ENCODE measurements around the gene MSTN. TPM values are rescaled to one million over a fixed set of nuclear protein-coding genes. Genes with fewer than 3 reads are reported as not detected.
"Not testable (repeated sequence)": the region's sequence is repeated elsewhere in the genome, so short reads cannot be mapped to it uniquely, and the experiment has no call there.

MSTN gene
- total RNA-seq, 1 experiment from 2014 or later = 0.09 TPM

- peak; percentile 75 for DNase-seq (ENCODE audit: unreplicated experiment)
- POLR2A ChIA-PET = interaction anchor here (1.0 kb wide), 1 partner anchor 21 kb away, joined by 3 read pairs; no protein-coding TSS in a partner anchor
- H3K36me3 Mint-ChIP-seq (ENCODE audit: insufficient read depth, unreplicated experiment) = no peaks in the 10 kb centered on the region
- intact Hi-C loops (cut with micrococcal nuclease) = loop anchor here (1.0 kb wide), 2 partner anchors 46 to 363 kb away; partner anchors contain the start of gene ASNSD1
- H3K27me3 Mint-ChIP-seq (ENCODE audit: insufficient read depth, unreplicated experiment) = no peaks in the 10 kb centered on the region
- CTCF ChIA-PET = interaction anchor here (0.6 to 5.3 kb wide), 26 partner anchors 9 to 365 kb away, joined by 3 to 52 read pairs (median 4); partner anchors contain the start of gene OSGEPL1
- H3K9me3 Mint-ChIP-seq (ENCODE audit: unreplicated experiment) = no peaks in the 10 kb centered on the region
- no peaks in the 10 kb centered on the region for H3K4me1 Mint-ChIP-seq (ENCODE audit: insufficient read depth, unreplicated experiment)
- TF ChIP-seq, protein P1, sequence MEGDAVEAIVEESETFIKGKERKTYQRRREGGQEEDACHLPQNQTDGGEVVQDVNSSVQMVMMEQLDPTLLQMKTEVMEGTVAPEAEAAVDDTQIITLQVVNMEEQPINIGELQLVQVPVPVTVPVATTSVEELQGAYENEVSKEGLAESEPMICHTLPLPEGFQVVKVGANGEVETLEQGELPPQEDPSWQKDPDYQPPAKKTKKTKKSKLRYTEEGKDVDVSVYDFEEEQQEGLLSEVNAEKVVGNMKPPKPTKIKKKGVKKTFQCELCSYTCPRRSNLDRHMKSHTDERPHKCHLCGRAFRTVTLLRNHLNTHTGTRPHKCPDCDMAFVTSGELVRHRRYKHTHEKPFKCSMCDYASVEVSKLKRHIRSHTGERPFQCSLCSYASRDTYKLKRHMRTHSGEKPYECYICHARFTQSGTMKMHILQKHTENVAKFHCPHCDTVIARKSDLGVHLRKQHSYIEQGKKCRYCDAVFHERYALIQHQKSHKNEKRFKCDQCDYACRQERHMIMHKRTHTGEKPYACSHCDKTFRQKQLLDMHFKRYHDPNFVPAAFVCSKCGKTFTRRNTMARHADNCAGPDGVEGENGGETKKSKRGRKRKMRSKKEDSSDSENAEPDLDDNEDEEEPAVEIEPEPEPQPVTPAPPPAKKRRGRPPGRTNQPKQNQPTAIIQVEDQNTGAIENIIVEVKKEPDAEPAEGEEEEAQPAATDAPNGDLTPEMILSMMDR (IDR thresholded peaks at IDR 0.05; ENCODE audit: unreplicated experiment) = peak; percentile 33
- BruUV-seq (replicated peaks) = no TSS peak
- H3K27ac Mint-ChIP-seq (ENCODE audit: low read depth, unreplicated experiment) = no peak overlapping the region
- H3K4me3 Mint-ChIP-seq (ENCODE audit: unreplicated experiment) = no peak overlapping the region
These were observed 38.7 kb downstream of the MSTN start for GRCh38 chr2:190023860-190024259.

DNA sequence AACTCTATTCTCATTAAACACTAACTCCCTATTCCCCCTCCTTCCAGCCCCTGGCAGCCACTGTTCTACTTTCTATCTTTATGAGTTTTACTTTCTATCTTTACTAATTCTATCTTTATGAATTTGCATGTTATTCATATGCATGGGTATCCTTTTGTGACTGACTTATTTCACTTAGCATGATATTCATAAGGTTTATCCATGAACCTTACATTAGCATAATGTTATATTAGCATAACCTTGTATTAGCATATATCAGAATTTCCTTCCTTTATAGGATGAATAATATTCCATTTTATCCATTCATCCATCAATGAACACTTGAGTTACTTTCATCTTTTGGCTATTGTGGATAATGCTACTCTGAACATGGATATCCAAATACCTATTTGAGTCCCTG lies 41.8 kb downstream of the MSTN start:
- no peak for DNase-seq (ENCODE audit: unreplicated experiment)
- CTCF ChIA-PET = interaction anchor here (1.1 kb wide), 1 partner anchor 10 kb away, joined by 7 read pairs; no protein-coding TSS in a partner anchor
- intact Hi-C loops (cut with micrococcal nuclease) = no loop called here
- BruUV-seq (replicated peaks) = no TSS peak
- Mint-ChIP-seq H3K27me3 (ENCODE audit: insufficient read depth, unreplicated experiment) (no peaks in the 10 kb centered on the region), H3K36me3 (ENCODE audit: insufficient read depth, unreplicated experiment) (no peaks in the 10 kb centered on the region), H3K27ac (ENCODE audit: low read depth, unreplicated experiment) (no peak overlapping the region), H3K4me3 (ENCODE audit: unreplicated experiment) (no peak overlapping the region), H3K9me3 (ENCODE audit: unreplicated experiment) (peaks cover 27% of the 10 kb centered on the region), H3K4me1 (ENCODE audit: insufficient read depth, unreplicated experiment) (no peaks in the 10 kb centered on the region)
- POLR2A ChIA-PET = interaction anchor here (0.6 kb wide), 1 partner anchor 43 kb away, joined by 3 read pairs; no protein-coding TSS in a partner anchor
- TF ChIP-seq, protein P1 (IDR thresholded peaks at IDR 0.05; ENCODE audit: unreplicated experiment) = no peak

- no peak for DNase-seq (ENCODE audit: unreplicated experiment)
- TF ChIP-seq, protein P1 (IDR thresholded peaks at IDR 0.05; ENCODE audit: unreplicated experiment) = no peak
- Mint-ChIP-seq H3K4me1 (ENCODE audit: insufficient read depth, unreplicated experiment) (no peaks in the 10 kb centered on the region), H3K27ac (ENCODE audit: low read depth, unreplicated experiment) (no peak overlapping the region), H3K9me3 (ENCODE audit: unreplicated experiment) (peaks cover 44% of the 10 kb centered on the region), H3K4me3 (ENCODE audit: unreplicated experiment) (no peak overlapping the region), H3K36me3 (ENCODE audit: insufficient read depth, unreplicated experiment) (no peaks in the 10 kb centered on the region), H3K27me3 (ENCODE audit: insufficient read depth, unreplicated experiment) (no peaks in the 10 kb centered on the region)
- no TSS peak for BruUV-seq (replicated peaks)
- POLR2A ChIA-PET = interaction anchor here (1.1 kb wide), 1 partner anchor 19 kb away, joined by 3 read pairs; no protein-coding TSS in a partner anchor
- CTCF ChIA-PET = no interaction called here
- intact Hi-C loops (cut with micrococcal nuclease) = no loop called here
These were observed 44.7 kb downstream of the MSTN start for GRCh38 chr2:190017837-190018236.

DNA sequence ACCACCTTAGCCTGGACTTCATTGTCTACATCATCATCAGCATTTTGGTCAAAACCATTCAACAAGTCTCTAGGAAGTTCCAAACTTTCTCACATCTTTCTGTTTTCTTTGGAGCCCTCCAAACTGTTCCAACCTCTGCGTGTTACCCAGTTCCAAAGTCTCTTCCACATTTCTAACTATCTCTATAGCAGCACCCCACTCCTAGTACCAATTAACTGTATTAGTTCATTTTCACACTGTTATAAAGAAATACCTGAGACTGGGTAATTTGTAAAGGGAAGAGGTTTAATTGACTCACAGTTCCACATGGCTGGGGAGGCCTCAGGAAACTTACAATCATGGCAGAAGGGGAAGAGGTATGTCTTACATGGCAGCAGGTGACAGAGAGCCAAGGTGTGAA lies 46.6 kb downstream of the MSTN start:
- H3K4me3 Mint-ChIP-seq (ENCODE audit: unreplicated experiment); POLR2A ChIA-PET; BruUV-seq (replicated peaks); intact Hi-C loops (cut with micrococcal nuclease); H3K36me3 Mint-ChIP-seq (ENCODE audit: insufficient read depth, unreplicated experiment); CTCF ChIA-PET; H3K27ac Mint-ChIP-seq (ENCODE audit: low read depth, unreplicated experiment); DNase-seq (ENCODE audit: unreplicated experiment); H3K4me1 Mint-ChIP-seq (ENCODE audit: insufficient read depth, unreplicated experiment); H3K27me3 Mint-ChIP-seq (ENCODE audit: insufficient read depth, unreplicated experiment): not testable (repeated sequence)
- H3K9me3 Mint-ChIP-seq (ENCODE audit: unreplicated experiment) = peaks cover 44% of the 10 kb centered on the region
